Body of pancreas (tissue), 4 donors: Measurements from ENCODE around the gene TENT4A.

ENCODE experiments used
- POLR2A ChIP-seq, 3 donors: fragments of 450-650 bp; IDR thresholded peaks; one replicate each; pipeline ENCODE4 v1.6.1; 2016; ENCODE audit warnings: antibody characterized with exemption in 3 of 3, mild to moderate bottlenecking in 2 of 3
- TF ChIP-seq, protein P1 (sequence below), 7 experiments: fragments of 450-650 bp in 4 of 7; fragments of 200-600 bp in 3 of 7; sonication (generic) in 3 of 7; IDR thresholded peaks; one replicate each; pipeline ENCODE4 v1.5.1; 2016 to 2019; ENCODE audit warnings: antibody characterized with exemption in 7 of 7

DNA sequence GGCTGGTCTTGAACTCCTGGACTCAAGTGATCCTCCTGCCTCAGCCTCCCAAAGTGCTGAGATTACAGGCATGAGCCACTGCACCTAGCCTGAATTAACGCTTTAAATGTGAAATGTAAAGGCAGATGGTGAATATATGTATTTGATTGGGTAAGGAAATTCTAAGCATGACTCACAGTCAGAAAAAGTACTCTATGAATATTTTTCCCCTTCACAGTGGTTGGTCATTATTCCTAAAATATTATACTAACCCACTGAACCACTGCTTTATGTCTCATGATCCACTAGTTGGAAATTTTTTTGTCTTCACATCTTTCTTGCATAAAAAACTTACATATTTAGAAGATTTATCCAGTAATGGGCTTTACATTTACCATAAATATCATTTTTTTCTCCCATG lies 14.5 kb upstream of the TENT4A start:
- TF ChIP-seq, protein P1, sequence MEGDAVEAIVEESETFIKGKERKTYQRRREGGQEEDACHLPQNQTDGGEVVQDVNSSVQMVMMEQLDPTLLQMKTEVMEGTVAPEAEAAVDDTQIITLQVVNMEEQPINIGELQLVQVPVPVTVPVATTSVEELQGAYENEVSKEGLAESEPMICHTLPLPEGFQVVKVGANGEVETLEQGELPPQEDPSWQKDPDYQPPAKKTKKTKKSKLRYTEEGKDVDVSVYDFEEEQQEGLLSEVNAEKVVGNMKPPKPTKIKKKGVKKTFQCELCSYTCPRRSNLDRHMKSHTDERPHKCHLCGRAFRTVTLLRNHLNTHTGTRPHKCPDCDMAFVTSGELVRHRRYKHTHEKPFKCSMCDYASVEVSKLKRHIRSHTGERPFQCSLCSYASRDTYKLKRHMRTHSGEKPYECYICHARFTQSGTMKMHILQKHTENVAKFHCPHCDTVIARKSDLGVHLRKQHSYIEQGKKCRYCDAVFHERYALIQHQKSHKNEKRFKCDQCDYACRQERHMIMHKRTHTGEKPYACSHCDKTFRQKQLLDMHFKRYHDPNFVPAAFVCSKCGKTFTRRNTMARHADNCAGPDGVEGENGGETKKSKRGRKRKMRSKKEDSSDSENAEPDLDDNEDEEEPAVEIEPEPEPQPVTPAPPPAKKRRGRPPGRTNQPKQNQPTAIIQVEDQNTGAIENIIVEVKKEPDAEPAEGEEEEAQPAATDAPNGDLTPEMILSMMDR (IDR thresholded peaks at IDR 0.05), result no peak
- TF ChIP-seq POLR2A (IDR thresholded peaks at IDR 0.05), result no peak
